Stimulated activated CD8-positive, alpha-beta memory T cell treated with anti-CD3 and anti-CD28 coated beads, Interleukin-15, amount 100 ng/mL, for 1 hour (primary cell): ENCODE measurements around the gene EEF1AKMT1.

Source experiments
- DNase-seq: peaks from one replicate; pipeline ENCODE4 v3.0.0-alpha.2; 2020; ENCODE audit warnings: low read depth

The EEF1AKMT1 gene

GRCh38 chr13:20773194-20774080 is at the start of gene EEF1AKMT1:
Gene EEF1AKMT1, minus strand, starts transcription at chr13:20773961. Its CDS starts 16,363 bp downstream, at chr13:20757598.
- peak; percentile 91 for DNase-seq

GRCh38 chr13:20823071-20823470 is 49.3 kb upstream of the EEF1AKMT1 start:
- no peak for DNase-seq

- no peak for DNase-seq
Measured at GRCh38 chr13:20822406-20822805, 48.6 kb upstream of the EEF1AKMT1 start.

- no peak for DNase-seq
Measured at GRCh38 chr13:20819715-20820114, 46.0 kb upstream of the EEF1AKMT1 start.

GRCh38 chr13:20815464-20815863 is 41.7 kb upstream of the EEF1AKMT1 start:
- DNase-seq: no peak

GRCh38 chr13:20814224-20814910 is 40.6 kb upstream of the EEF1AKMT1 start:
- no peak for DNase-seq

GRCh38 chr13:20812890-20813289 is 39.1 kb upstream of the EEF1AKMT1 start:
- DNase-seq: no peak

- DNase-seq: no peak
Measured at GRCh38 chr13:20810808-20811207, 37.0 kb upstream of the EEF1AKMT1 start.

GRCh38 chr13:20808874-20809273 is 35.1 kb upstream of the EEF1AKMT1 start:
- no peak for DNase-seq

GRCh38 chr13:20803180-20803965 is 29.6 kb upstream of the EEF1AKMT1 start:
- no peak for DNase-seq

GRCh38 chr13:20801707-20802106 is 27.9 kb upstream of the EEF1AKMT1 start:
- no peak for DNase-seq

- no peak for DNase-seq
Measured at GRCh38 chr13:20799726-20800416, 26.1 kb upstream of the EEF1AKMT1 start.

GRCh38 chr13:20798027-20798426 is 24.3 kb upstream of the EEF1AKMT1 start:
- DNase-seq: no peak

GRCh38 chr13:20796791-20797508 is 23.2 kb upstream of the EEF1AKMT1 start:
- no peak for DNase-seq

GRCh38 chr13:20789665-20790064 is 15.9 kb upstream of the EEF1AKMT1 start:
- DNase-seq: no peak

- no peak for DNase-seq
Measured at GRCh38 chr13:20788312-20788711, 14.6 kb upstream of the EEF1AKMT1 start.

- DNase-seq: no peak
Measured at GRCh38 chr13:20787180-20787579, 13.4 kb upstream of the EEF1AKMT1 start.

- DNase-seq: no peak
Measured at GRCh38 chr13:20782116-20782708, 8.5 kb upstream of the EEF1AKMT1 start.

GRCh38 chr13:20780317-20780716 is 6.6 kb upstream of the EEF1AKMT1 start:
- no peak for DNase-seq

- no peak for DNase-seq
Measured at GRCh38 chr13:20779405-20779804, 5.6 kb upstream of the EEF1AKMT1 start.

GRCh38 chr13:20778311-20778710 is 4.5 kb upstream of the EEF1AKMT1 start:
- no peak for DNase-seq
